D721Med (cell line): ENCODE data around the gene PPP1R12C.

Source experiments
- DNase-seq: peaks from one replicate; pipeline ENCODE4 v3.0.0; 2011; ENCODE audit warnings: low spot score; ENCODE audit not compliant: insufficient read length
- FAIRE-seq: peaks from 2 replicates; lab custom pipeline; 2011; peaks lifted over from hg19 to GRCh38; lab: Jason Lieb, UNC
- CTCF ChIP-seq: IDR thresholded peaks from 2 replicates; pipeline ENCODE4 v1.5.1; 2012; ENCODE audit warnings: mild to moderate bottlenecking, control low read depth; ENCODE audit not compliant: insufficient read depth; ENCODE audit errors: missing control alignments

The PPP1R12C gene

GRCh38 chr19:55116859-55117662 is at the start of gene PPP1R12C:
TSS of gene PPP1R12C (minus strand) at chr19:55117637. CDS start at chr19:55117543, 94 bp downstream.
- no peak for FAIRE-seq
- DNase-seq, result no peak
- TF ChIP-seq CTCF, result no peak

GRCh38 chr19:55166530-55167268 is 49.3 kb upstream of the PPP1R12C start, which contains the start of gene DNAAF3:
TSS of gene DNAAF3 (minus strand) at chr19:55166613. CDS start at chr19:55166413, 200 bp downstream.
- peak; percentile 100 for DNase-seq
- no peak for TF ChIP-seq CTCF
- FAIRE-seq, result no peak

- TF ChIP-seq CTCF, result peak; percentile 61
- DNase-seq, result no peak
- FAIRE-seq, result no peak
These were observed 48.6 kb upstream of the PPP1R12C start for GRCh38 chr19:55165952-55166529.

- no peak for FAIRE-seq
- DNase-seq, result no peak
- no peak for TF ChIP-seq CTCF
These were observed 44.3 kb upstream of the PPP1R12C start for GRCh38 chr19:55161571-55162322.

- FAIRE-seq, result no peak
- no peak for DNase-seq
- no peak for TF ChIP-seq CTCF
These were observed 43.5 kb upstream of the PPP1R12C start for GRCh38 chr19:55160986-55161365.

GRCh38 chr19:55160128-55160985 is 42.9 kb upstream of the PPP1R12C start:
- TF ChIP-seq CTCF, result peak; percentile 82
- DNase-seq, result peak; percentile 100
- no peak for FAIRE-seq
